IgD-negative memory B cell (primary cell): ENCODE measurements around the gene C1QL3. TPM values are rescaled to one million over a fixed set of nuclear protein-coding genes. Genes with fewer than 3 reads are reported as not detected.
A peak's percentile ranks its signal among the peaks of the same experiment; 100 is the strongest.

ENCODE experiments used
- H3K27ac Mint-ChIP-seq, 3 donors: one replicate each; pipeline ENCODE4 v1.8.0; 2020 to 2022; ENCODE audit warnings: mild to moderate bottlenecking in 3 of 3, mixed read lengths in 3 of 3, moderate library complexity in 1 of 3
- H3K27me3 Mint-ChIP-seq: one replicate; pipeline ENCODE4 v1.8.0; 2021; ENCODE audit warnings: mixed read lengths
- H3K36me3 Mint-ChIP-seq: one replicate; pipeline ENCODE4 v1.8.0; 2020; ENCODE audit warnings: mild to moderate bottlenecking, mixed read lengths
- H3K4me1 Mint-ChIP-seq, 3 donors: one replicate each; pipeline ENCODE4 v1.8.0; 2020 to 2022; ENCODE audit warnings: mixed read lengths in 3 of 3, mild to moderate bottlenecking in 1 of 3
- H3K4me3 Mint-ChIP-seq, 4 donors: one replicate each; pipeline ENCODE4 v1.8.0; 2020 to 2022; ENCODE audit warnings: mild to moderate bottlenecking in 4 of 4, mixed read lengths in 4 of 4, moderate library complexity in 3 of 4
- H3K9me3 Mint-ChIP-seq, 3 donors: one replicate each; pipeline ENCODE4 v1.8.0; 2020 to 2021; ENCODE audit warnings: mixed read lengths in 3 of 3, mild to moderate bottlenecking in 1 of 3
- polyA plus RNA-seq: library from polyadenylated mRNA; unstranded; fragments of 300-500 nt; fragmentation: Illumina TruSeq; gene quantifications from one replicate; pipeline ENCODE4 v1.2.3, GENCODE V29; 2021

C1QL3 gene
- polyA plus RNA-seq, 1 donor from 2014 or later: 0.21 TPM

DNA sequence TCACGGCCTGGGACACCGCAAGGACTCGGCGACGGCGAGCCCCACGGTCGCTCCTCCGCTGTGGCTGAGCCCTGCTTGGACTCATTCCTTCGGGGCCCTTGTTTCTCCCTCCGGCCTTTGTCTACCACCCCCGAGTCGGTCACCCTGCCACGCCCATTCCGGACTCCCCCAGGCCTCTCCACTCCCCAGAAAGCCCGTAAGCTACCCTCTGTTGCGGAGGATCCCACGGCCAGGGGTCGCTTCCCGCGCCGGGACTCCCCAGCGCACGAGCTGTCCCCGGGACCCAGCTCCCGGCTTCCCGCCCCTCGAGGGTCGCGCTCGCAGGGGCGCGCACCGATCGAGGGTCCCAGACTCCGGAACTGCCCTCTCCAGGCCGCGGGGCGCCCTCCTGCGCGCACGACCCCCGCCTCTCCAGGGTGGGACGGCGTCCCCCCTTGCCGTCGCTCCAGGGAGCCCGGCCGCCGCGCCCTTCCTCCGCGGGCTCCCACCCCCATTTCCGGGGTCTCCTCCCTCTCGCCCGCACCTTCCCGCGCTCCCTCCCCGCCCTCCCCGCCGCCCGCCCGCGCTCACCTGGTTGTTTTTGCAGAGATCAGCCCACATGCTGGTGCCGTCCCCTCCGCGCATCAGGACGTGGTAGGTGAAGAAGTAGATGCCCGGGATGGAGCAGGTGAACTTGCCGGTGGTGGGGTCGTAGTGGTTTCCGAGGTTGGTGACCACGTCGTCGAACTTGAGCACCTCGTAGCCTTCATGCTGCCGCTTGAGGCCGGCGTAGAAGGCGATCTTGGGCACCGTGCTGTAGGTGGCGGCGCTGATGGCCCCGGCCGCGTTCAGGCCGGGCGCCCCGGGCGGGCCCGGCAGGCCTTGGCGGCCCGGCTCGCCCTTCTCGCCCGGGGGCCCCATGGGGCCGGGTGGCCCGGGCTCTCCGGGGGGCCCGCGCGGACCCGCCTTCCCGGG, 1.5 kb downstream of the C1QL3 start:
- Mint-ChIP-seq H3K9me3 (peaks cover 0 to 2% (median 0%) of the 10 kb centered on the region in 3 donors), H3K4me1 (peaks cover 10 to 16% (median 11%) of the 10 kb centered on the region in 3 donors), H3K36me3 (peaks cover 3% of the 10 kb centered on the region), H3K4me3 (peak overlapping the region; percentile 78 to 94 (median 87)), H3K27me3 (peaks cover 30% of the 10 kb centered on the region), H3K27ac (peak overlapping the region in 1 of 3 donors; percentile 87)

DNA sequence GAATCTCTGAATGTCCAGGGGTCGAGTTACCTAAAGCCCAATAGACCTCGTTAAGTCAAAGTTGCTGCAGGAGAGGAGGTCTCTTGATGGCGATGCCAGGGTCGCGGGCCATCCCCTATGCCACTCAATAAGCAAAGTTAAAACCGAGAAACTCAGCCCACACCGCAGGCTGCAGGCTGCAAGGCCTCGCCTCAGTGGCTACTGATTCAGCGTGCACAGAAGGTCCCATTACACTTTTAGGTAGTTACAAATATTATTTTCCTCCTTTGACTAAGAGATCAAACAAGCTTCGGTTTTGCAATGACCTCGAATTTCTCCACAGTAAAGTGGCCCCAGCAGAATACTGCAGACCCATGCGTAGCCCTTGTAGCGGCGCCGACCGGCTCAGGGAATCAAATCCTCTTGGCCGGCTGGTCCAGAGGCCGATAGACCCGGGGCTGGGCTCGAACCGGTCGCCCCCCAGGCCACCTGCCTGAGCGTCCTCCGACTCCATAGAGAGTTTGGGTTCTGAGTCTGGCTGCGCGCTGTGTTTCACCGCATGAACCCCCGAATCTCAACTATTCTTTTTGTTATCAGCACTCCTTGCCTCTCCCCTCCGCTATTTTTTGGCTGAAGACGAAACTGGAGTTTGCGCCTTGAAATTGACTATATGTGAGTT, 2.3 kb downstream of the C1QL3 start:
- Mint-ChIP-seq H3K4me3 (peak overlapping the region; percentile 78 to 94 (median 87)), H3K4me1 (peaks cover 10 to 16% (median 11%) of the 10 kb centered on the region in 3 donors), H3K9me3 (peaks cover 0 to 2% (median 0%) of the 10 kb centered on the region in 3 donors), H3K27ac (peak overlapping the region in 2 of 3 donors; percentile 83 to 87), H3K36me3 (peaks cover 4% of the 10 kb centered on the region), H3K27me3 (peaks cover 27% of the 10 kb centered on the region)

DNA sequence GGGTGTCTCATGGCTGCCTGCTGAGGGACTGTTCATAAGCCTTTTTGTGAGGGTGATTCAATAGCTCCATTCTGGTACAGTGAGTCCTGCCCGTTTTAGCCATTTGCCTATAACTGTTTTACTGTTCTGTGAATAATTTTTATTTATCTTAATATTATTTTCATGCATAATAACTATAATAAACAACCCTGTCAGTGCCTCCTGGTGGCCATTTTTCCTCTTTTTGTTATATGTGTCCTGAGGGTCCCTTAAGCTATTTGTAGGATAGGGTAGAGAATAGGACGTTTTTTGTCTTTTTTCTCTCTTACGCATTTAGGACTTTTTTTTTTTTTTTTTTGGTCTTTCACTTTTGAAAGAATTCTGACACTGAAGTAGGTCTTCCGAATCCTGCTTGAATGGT, 2.9 kb downstream of the C1QL3 start:
- peaks cover 27% of the 10 kb centered on the region for H3K27me3 Mint-ChIP-seq
- no peak overlapping the region for H3K27ac Mint-ChIP-seq
- H3K4me1 Mint-ChIP-seq: peaks cover 10 to 16% (median 11%) of the 10 kb centered on the region in 3 donors
- peaks cover 4% of the 10 kb centered on the region for H3K36me3 Mint-ChIP-seq
- peak overlapping the region in 2 of 4 donors; percentile 93 to 94 for H3K4me3 Mint-ChIP-seq
- peaks cover 0 to 2% (median 0%) of the 10 kb centered on the region in 3 donors for H3K9me3 Mint-ChIP-seq

DNA sequence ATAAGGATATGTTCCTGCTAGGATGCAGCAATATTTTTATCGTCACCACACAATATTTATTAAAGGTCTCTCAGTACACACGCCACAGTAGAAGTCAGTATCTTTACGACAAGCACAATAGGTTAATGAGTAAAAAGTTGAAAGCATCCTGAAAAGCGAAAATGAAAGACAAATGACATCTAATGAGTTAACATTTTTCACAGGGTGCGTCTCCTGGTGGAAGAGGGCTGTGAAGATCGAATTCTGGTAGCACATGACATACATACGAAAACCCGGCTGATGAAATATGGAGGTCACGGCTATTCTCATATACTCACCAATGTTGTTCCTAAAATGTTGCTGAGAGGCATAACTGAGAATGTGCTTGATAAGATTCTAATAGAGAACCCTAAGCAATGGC, 10.8 kb downstream of the C1QL3 start:
- no peak overlapping the region for H3K4me3 Mint-ChIP-seq
- peaks cover 6% of the 10 kb centered on the region for H3K36me3 Mint-ChIP-seq
- no peak overlapping the region for H3K27ac Mint-ChIP-seq
- H3K27me3 Mint-ChIP-seq: no peaks in the 10 kb centered on the region
- H3K9me3 Mint-ChIP-seq: no peaks in the 10 kb centered on the region
- H3K4me1 Mint-ChIP-seq: no peaks in the 10 kb centered on the region

DNA sequence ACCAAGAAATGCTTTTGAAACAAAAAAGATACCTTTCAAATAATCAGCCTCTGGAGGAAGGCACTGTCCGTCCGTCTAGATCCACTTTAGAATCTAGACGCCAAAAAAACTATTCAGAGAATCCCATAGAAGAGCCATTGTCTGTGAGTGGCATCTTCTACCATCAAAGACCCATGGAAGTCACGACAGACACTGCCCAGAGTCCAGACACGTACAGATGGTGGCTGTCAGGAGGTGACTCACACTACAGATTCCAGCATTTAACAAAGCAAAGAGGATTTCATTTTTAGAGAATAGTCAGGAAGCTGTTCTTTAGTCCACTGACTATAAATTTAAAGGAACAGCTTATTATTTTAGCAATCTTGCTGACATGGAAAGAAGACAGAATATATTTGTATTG, 11.7 kb downstream of the C1QL3 start:
- no peaks in the 10 kb centered on the region for H3K9me3 Mint-ChIP-seq
- peaks cover 6% of the 10 kb centered on the region for H3K36me3 Mint-ChIP-seq
- H3K4me1 Mint-ChIP-seq: no peaks in the 10 kb centered on the region
- no peak overlapping the region for H3K4me3 Mint-ChIP-seq
- no peak overlapping the region for H3K27ac Mint-ChIP-seq
- H3K27me3 Mint-ChIP-seq: no peaks in the 10 kb centered on the region

DNA sequence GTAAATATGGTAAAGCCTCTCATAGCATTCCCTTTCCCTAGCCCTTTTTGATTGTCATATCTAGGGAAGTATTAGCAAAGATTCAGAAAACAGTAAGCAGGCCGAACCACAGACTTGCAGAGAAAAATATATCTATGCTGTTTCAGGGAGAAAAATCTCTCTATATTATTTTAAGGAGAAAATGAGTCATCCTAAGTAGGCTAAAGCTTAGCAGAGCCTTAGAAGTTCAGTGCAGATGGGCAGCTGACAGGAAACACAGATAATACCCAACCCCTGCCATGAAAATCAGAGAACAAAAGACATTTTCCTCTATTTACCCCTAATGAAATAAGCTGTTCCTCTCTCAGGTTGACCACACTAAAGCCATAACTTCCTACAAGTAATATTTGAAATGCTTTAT, 16.5 kb downstream of the C1QL3 start:
- no peak overlapping the region for H3K4me3 Mint-ChIP-seq
- no peaks in the 10 kb centered on the region for H3K9me3 Mint-ChIP-seq
- no peaks in the 10 kb centered on the region for H3K4me1 Mint-ChIP-seq
- H3K36me3 Mint-ChIP-seq: peaks cover 6% of the 10 kb centered on the region
- no peaks in the 10 kb centered on the region for H3K27me3 Mint-ChIP-seq
- H3K27ac Mint-ChIP-seq: no peak overlapping the region

DNA sequence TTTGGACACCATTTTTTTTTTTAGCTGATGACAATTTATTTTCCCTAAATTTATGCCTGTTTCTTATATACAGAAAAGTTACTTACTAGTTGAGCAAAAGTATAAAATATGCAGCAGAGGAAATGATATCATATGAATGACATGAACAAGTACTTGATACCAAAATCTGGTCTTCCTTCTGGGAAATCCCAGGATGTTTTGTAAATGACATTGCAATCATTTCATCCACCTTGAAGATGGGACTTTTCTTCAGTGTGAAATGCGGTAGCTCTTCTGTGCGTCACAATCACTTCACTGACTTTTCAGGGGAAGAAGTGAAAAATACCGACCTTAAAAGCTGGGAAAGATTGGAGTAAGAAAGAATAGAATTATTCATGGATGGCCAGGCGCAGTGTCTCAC, 23.8 kb downstream of the C1QL3 start:
- H3K27ac Mint-ChIP-seq: no peak overlapping the region
- H3K9me3 Mint-ChIP-seq: no peaks in the 10 kb centered on the region
- no peaks in the 10 kb centered on the region for H3K27me3 Mint-ChIP-seq
- H3K4me3 Mint-ChIP-seq: no peak overlapping the region
- H3K4me1 Mint-ChIP-seq: peaks cover 0 to 4% (median 3%) of the 10 kb centered on the region in 3 donors
- H3K36me3 Mint-ChIP-seq: peaks cover 11% of the 10 kb centered on the region

DNA sequence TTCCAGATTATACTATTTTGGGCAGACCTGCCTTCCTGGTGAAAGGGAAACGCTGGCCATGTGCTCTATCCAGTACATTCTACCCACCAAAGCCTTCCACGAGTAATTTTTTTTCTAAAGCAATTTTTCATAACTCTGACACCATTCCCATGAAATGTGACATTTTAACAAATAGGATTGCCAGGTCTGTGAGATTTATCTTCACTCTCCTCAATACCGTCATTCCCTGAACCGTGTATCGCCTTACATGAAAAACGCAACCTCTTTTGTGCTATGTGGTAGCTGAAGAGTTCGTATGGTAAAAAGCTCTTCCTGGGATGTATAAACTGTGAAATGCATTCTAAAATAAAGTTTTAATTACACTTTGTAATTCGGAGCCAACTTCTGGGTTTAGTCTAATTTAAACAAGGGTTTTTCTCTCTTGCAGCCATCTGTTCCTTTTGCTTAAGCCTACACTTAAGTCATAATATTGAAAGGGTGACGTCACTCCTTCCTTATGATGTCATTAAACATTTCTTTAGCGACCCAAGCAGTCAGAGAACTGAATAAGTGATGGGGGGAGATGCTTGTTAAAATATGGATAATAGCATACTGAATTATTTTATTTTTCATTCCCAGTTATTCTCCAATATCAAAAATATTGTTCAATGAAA, 27.7 kb downstream of the C1QL3 start:
- no peak overlapping the region for H3K27ac Mint-ChIP-seq
- no peak overlapping the region for H3K4me3 Mint-ChIP-seq
- H3K4me1 Mint-ChIP-seq: peaks cover 0 to 6% (median 4%) of the 10 kb centered on the region in 3 donors
- peaks cover 16% of the 10 kb centered on the region for H3K36me3 Mint-ChIP-seq
- H3K27me3 Mint-ChIP-seq: no peaks in the 10 kb centered on the region
- no peaks in the 10 kb centered on the region for H3K9me3 Mint-ChIP-seq

DNA sequence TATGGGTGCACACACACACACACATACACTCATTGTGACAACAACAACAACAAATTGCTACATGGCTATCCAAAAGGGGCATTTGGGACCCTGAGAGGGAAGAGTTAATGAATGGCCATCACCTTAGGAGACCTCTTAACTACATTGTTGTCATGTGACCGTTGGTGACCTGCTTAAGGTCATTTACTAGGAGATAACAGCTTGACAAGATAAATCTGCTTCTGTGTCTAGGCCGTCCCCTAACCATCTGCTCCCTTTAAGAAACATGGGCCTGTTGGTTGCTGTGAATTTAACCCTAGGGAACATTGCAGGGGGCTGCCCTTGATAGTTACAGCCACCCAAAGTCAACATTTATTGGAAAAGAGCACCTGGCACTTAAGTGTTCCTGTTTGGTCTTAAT, 29.7 kb downstream of the C1QL3 start:
- no peaks in the 10 kb centered on the region for H3K9me3 Mint-ChIP-seq
- no peak overlapping the region for H3K4me3 Mint-ChIP-seq
- H3K27me3 Mint-ChIP-seq: no peaks in the 10 kb centered on the region
- no peak overlapping the region for H3K27ac Mint-ChIP-seq
- H3K4me1 Mint-ChIP-seq: peaks cover 0 to 6% (median 0%) of the 10 kb centered on the region in 3 donors
- peaks cover 20% of the 10 kb centered on the region for H3K36me3 Mint-ChIP-seq

DNA sequence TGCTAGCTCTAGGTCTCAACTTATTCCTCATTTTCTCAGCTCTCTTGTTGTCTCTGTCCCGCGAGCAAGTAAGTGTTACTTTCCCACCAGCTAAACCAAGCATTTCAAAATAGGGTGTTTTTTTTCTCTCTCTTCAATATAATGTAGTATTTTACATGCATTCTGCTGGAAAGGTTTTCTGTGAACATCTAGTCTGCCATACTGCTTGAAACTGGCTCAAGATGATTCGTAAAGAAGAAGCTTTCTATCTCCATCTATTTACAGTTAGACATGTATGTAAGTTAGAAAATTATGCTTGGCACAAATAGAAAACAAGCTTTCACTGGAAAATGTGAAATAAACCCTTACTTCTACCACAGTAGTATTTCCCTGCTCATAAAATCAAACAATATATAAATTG, 31.2 kb downstream of the C1QL3 start:
- H3K36me3 Mint-ChIP-seq: peaks cover 20% of the 10 kb centered on the region
- H3K27ac Mint-ChIP-seq: no peak overlapping the region
- no peaks in the 10 kb centered on the region for H3K9me3 Mint-ChIP-seq
- H3K27me3 Mint-ChIP-seq: no peaks in the 10 kb centered on the region
- peaks cover 0 to 3% (median 0%) of the 10 kb centered on the region in 3 donors for H3K4me1 Mint-ChIP-seq
- no peak overlapping the region for H3K4me3 Mint-ChIP-seq

DNA sequence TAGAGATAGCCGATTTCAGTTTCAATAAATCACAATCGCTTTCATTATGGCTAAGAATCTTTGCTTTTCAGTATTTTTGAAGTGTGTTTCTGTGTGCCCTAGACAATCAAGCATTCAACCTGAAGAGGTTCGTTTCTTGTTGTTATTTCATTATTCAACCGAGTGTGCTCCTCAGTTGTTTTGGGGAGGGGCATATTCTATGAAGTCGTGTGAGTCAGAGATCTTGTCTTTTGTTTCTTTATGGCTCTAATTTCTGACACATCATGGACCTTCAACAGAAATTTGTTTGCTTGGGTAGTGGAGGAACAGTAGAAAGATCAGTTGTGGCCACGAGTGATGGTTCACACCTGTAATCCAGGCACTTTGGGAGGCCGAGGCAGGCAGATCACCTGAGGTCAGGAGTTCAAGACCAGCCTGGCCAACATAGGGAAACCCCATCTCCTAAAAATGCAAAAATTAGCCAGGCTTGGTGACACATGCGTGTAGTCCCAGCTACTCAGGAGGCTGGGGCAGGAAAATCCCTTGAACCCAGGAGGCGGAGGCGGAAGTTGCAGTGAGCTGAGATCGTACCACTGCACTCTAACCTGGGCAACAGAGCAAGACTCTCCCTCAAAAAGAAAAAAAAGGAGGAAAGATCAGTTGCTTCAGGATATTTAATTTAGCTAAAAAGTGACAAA, 38.3 kb downstream of the C1QL3 start:
- no peak overlapping the region for H3K27ac Mint-ChIP-seq

DNA sequence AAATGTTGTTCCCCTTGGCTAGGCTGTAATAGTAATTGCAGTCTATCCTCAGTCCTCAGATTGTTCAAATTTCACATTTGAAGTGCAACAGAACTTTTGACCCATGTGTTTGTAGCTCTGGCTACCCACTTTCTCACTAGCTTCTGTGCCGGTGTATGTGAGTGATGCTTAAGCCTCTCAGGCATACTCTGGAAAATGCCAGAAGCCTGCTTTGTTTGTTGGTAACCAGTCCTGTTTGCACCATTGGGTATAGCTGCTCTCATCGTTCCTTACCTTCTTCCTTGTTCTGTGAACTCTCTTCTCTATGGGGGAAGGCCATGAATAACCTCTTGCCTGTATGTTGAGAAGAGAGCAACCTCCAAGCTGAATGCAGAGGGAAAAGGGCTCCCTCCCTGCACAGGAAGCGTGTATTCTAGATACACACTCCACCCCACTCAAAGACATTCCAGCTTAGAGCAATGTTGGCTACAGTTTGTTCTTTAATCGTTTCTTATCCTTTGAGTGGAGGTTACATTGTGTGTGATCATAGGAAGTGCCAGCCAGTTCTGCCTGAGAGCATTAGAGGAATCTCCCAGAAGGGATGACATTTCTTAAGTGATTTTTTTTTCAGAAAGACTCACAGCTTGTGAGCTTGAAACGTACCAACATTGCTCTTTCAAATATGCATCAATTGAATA, 40.5 kb downstream of the C1QL3 start:
- Mint-ChIP-seq H3K36me3 (peaks cover 14% of the 10 kb centered on the region), H3K27ac (no peak overlapping the region), H3K27me3 (no peaks in the 10 kb centered on the region), H3K4me3 (no peak overlapping the region), H3K9me3 (no peaks in the 10 kb centered on the region), H3K4me1 (peaks cover 0 to 3% (median 1%) of the 10 kb centered on the region in 3 donors)

More for the DNA sequence above, 38.3 kb downstream of the C1QL3 start:
- H3K9me3 Mint-ChIP-seq: no peaks in the 10 kb centered on the region
- H3K4me3 Mint-ChIP-seq: no peak overlapping the region
- peaks cover 0 to 3% (median 1%) of the 10 kb centered on the region in 3 donors for H3K4me1 Mint-ChIP-seq
- peaks cover 17% of the 10 kb centered on the region for H3K36me3 Mint-ChIP-seq
- H3K27me3 Mint-ChIP-seq: no peaks in the 10 kb centered on the region

DNA sequence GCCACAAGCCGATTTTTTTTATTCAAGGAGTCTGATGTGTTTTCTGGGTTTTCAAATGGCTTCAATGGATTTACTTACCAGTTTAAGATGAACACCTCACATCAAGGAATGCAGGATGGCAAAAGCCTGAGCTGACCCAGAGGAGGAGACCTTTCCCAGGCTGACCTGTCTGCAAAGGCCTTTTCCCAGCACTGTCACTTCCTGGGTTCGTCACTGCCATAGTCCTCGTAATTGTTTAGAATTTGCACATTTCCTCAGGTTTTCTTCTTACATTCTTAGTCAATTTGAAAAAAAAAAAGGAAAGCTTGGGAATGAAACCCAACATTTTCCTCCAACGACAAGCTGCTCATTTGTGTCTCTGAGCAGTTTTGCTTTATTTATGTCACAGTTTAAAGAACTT, 42.9 kb downstream of the C1QL3 start:
- peaks cover 6% of the 10 kb centered on the region for H3K36me3 Mint-ChIP-seq
- no peaks in the 10 kb centered on the region for H3K9me3 Mint-ChIP-seq
- no peak overlapping the region for H3K27ac Mint-ChIP-seq
- no peak overlapping the region for H3K4me3 Mint-ChIP-seq
- H3K27me3 Mint-ChIP-seq: no peaks in the 10 kb centered on the region
- H3K4me1 Mint-ChIP-seq: peaks cover 0 to 3% (median 1%) of the 10 kb centered on the region in 3 donors

DNA sequence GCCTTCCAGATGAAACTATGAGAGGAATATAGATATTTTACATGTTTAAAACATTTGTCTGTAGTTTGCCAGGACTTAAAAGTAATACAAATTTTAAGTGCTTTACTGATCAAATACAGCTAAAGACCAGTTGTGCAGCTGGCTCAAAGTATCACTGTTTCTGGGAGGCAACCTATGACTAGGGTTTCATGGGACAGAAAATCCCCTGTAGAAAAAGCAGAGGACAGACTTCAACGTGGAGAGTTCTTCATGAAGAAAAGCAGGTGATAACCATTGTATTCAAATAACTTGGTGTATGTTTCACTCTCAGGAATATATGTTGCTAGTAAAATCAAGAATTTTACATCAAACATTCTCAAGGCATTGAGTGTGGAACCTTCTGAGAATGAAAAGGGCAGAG, 43.9 kb downstream of the C1QL3 start:
- Mint-ChIP-seq H3K27ac (peak overlapping the region in 1 of 3 donors; percentile 77), H3K27me3 (no peaks in the 10 kb centered on the region), H3K36me3 (peaks cover 6% of the 10 kb centered on the region), H3K4me1 (peaks cover 2 to 4% (median 3%) of the 10 kb centered on the region in 3 donors), H3K4me3 (no peak overlapping the region), H3K9me3 (no peaks in the 10 kb centered on the region)
